BLaER1 treated with 17β-estradiol and CSF1 and Interleukin-3, amounts not matched to agents 10 nM and 100 nM (cell line): Measurements from ENCODE around the gene SIRPA.

Experiments
- H3K27ac ChIP-seq, 11 experiments: shearing (Covaris generic); formaldehyde crosslinking; 2 replicates each; pipeline ENCODE4 v1.8.1; 2022
- H3K27me3 ChIP-seq, 11 experiments: shearing (Covaris generic); formaldehyde crosslinking; 2 replicates each; pipeline ENCODE4 v1.8.1; 2022
- H3K36me3 ChIP-seq, 11 experiments: shearing (Covaris generic); formaldehyde crosslinking; 2 replicates each; pipeline ENCODE4 v1.8.1; 2022
- H3K4me1 ChIP-seq, 10 experiments: shearing (Covaris generic); formaldehyde crosslinking; 2 replicates each; pipeline ENCODE4 v1.8.1; 2022
- H3K4me2 ChIP-seq, 11 experiments: shearing (Covaris generic); formaldehyde crosslinking; 2 replicates each; pipeline ENCODE4 v1.8.1; 2022
- H3K4me3 ChIP-seq, 10 experiments: shearing (Covaris generic); formaldehyde crosslinking; 2 replicates each; pipeline ENCODE4 v1.8.1; 2022
- H3K9ac ChIP-seq, 11 experiments: shearing (Covaris generic); formaldehyde crosslinking; 2 replicates each; pipeline ENCODE4 v1.8.1; 2022
- H3K9me3 ChIP-seq, 11 experiments: shearing (Covaris generic); formaldehyde crosslinking; replicated peaks in 1 of 11; 2 replicates each; pipeline ENCODE4 v1.8.1; 2022
- H4K20me1 ChIP-seq, 11 experiments: shearing (Covaris generic); formaldehyde crosslinking; 2 replicates each; pipeline ENCODE4 v1.8.1; 2022
- Cebpa-rat ChIP-seq, 11 experiments: shearing (Covaris generic); IDR thresholded peaks; 2 replicates each; pipeline ENCODE4 v1.8.1; 2022

SIRPA gene

DNA sequence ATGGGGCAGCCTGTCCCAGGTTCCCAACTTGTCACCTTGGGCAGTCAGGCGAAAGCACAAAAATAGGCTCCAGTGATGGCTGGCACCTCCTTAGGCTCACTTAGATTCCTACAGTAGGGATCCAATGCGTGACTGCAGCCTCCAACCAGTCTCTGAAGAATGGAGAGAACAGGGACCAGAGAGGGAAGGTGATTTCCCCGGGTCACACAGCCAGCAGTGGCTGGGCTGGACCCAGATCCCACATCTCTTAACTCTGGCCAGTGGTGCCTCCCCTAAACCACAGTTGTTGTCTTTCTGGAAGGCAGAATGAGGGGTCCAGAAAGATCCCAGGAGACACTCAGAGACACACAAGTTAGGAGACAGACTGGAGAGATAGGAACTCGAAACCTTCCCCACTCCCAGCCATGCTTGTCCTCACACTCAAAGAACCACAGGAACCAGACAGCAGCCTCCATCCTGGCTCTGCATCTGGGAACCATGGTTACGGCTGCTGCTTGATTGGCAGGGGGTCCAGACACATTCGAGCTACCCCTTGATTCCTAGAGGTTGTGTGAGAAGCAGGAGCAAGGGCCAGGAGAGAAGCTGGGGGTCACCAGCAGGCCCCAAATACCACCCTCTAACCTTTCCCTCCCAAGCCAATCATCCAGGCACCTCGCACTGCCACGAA, 33.1 kb upstream of the SIRPA start:
- TF ChIP-seq Cebpa-rat (IDR thresholded peaks at IDR 0.05): no peak
- no peak overlapping the region for H3K4me3 ChIP-seq
- no peaks in the 10 kb centered on the region for H3K9me3 ChIP-seq
- no peaks in the 10 kb centered on the region for H3K36me3 ChIP-seq
- 0 out of 22 replicates have a peak, but pooled peaks cover 0 to 5% (median 0%) of the 10 kb centered on the region in 11 experiments for H3K27me3 ChIP-seq
- peak overlapping the region in 7 of 11 experiments; percentile 13 to 57 (median 32); a peak in 11 of 22 replicates for H3K27ac ChIP-seq
- no peaks in the 10 kb centered on the region for H4K20me1 ChIP-seq
- peaks cover 15 to 96% (median 77%) of the 10 kb centered on the region in 10 experiments for H3K4me1 ChIP-seq
- peak overlapping the region in 6 of 11 experiments; percentile 2 to 25 (median 16); a peak in 3 of 22 replicates for H3K9ac ChIP-seq
- H3K4me2 ChIP-seq: peak overlapping the region; percentile 10 to 90 (median 57); a peak in 19 of 22 replicates

DNA sequence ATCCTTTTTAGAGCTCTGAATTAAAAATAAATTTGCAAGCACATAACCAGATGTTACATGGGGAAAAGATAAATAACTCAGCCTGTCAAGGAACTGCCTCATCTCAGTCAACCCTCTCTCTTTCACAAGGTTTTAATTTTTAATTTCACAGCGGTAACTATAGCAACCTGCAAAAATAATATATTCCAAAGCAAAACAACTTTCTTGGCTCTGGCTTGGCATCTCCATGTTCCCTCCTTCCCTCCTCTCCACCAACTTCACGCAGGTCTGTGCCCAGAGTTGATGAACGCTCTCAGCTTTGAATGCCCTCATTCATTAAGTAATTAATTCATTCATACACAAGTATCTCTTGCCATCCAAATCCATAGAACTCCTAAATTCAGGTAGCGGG, 32.5 kb upstream of the SIRPA start:
- Histone ChIP-seq H3K27ac (peak overlapping the region in 4 of 11 experiments; percentile 25 to 57 (median 46); a peak in 6 of 22 replicates), H3K27me3 (0 out of 22 replicates have a peak, but pooled peaks cover 0 to 5% (median 0%) of the 10 kb centered on the region in 11 experiments), H3K9me3 (no peaks in the 10 kb centered on the region), H3K4me3 (no peak overlapping the region), H4K20me1 (no peaks in the 10 kb centered on the region), H3K9ac (no peak overlapping the region), H3K4me1 (peaks cover 15 to 96% (median 77%) of the 10 kb centered on the region in 10 experiments), H3K36me3 (no peaks in the 10 kb centered on the region), H3K4me2 (peak overlapping the region in 6 of 11 experiments; percentile 46 to 90 (median 60); a peak in 8 of 22 replicates)
- no peak for TF ChIP-seq Cebpa-rat (IDR thresholded peaks at IDR 0.05)

DNA sequence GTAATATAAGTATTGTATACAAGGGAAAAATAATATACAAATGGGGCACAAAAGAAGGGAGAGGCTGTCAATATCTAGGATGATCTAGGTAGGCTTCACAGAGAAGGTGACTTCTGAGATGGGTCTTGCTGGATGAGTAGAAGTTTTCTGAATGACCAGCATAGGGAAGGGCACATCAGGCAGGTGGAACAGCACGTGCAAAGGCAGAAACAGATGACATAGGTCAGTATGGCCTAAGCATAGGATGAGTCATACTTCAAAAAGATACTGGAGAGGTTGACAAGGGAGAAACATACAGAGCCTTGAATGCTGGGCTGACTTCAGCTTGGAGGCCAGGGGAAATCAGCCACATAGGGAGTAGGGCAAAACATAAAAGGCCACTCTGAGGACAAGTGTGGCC, 31.9 kb upstream of the SIRPA start:
- H3K4me1 ChIP-seq: peaks cover 18 to 96% (median 77%) of the 10 kb centered on the region in 10 experiments
- no peak for TF ChIP-seq Cebpa-rat (IDR thresholded peaks at IDR 0.05)

DNA sequence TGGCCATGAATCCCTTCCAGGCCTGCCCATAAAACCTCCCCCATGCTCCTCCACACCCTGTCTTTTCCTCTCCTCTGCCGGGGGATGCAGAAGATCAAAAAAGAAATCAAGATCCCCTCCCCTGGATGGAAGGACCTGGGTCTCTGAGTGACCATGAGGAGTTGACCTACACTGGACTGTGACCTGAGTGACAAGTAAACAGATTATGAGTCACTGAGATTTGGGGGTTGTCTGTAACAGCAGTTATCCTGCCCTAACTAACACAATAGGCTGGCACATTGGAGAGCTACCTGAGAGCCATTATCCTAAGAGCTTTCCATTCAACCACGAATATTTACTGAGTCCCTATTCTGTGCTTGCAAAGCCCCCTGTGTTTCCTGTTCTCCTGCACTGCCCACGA, 28.4 kb upstream of the SIRPA start:
- TF ChIP-seq Cebpa-rat (IDR thresholded peaks at IDR 0.05): no peak
- Histone ChIP-seq H3K27me3 (0 out of 22 replicates have a peak, but pooled peaks cover 0 to 5% (median 0%) of the 10 kb centered on the region in 11 experiments), H3K4me1 (peaks cover 47 to 96% (median 81%) of the 10 kb centered on the region in 10 experiments), H3K27ac (peak overlapping the region in 8 of 11 experiments; percentile 71 to 92 (median 82); a peak in 16 of 22 replicates), H4K20me1 (no peaks in the 10 kb centered on the region), H3K4me3 (0 out of 20 replicates have a peak overlapping the region, but pooled peaks of 2 of the 10 experiments have one; percentile 3 to 9), H3K9me3 (no peaks in the 10 kb centered on the region), H3K4me2 (peak overlapping the region; percentile 44 to 92 (median 85)), H3K9ac (peak overlapping the region in 8 of 11 experiments; percentile 45 to 78 (median 64); a peak in 16 of 22 replicates), H3K36me3 (no peaks in the 10 kb centered on the region)

More for the DNA sequence above, 31.9 kb upstream of the SIRPA start:
- Histone ChIP-seq H3K36me3 (no peaks in the 10 kb centered on the region), H3K4me3 (no peak overlapping the region), H3K4me2 (peak overlapping the region in 10 of 11 experiments; percentile 35 to 79 (median 68); a peak in 19 of 22 replicates), H3K27ac (peak overlapping the region in 4 of 11 experiments; percentile 21 to 55 (median 32); a peak in 7 of 22 replicates), H4K20me1 (no peaks in the 10 kb centered on the region), H3K9me3 (no peaks in the 10 kb centered on the region), H3K27me3 (0 out of 22 replicates have a peak, but pooled peaks cover 0 to 5% (median 0%) of the 10 kb centered on the region in 11 experiments), H3K9ac (peak overlapping the region in 1 of 11 experiments; percentile 30; a peak in 1 of 22 replicates)

DNA sequence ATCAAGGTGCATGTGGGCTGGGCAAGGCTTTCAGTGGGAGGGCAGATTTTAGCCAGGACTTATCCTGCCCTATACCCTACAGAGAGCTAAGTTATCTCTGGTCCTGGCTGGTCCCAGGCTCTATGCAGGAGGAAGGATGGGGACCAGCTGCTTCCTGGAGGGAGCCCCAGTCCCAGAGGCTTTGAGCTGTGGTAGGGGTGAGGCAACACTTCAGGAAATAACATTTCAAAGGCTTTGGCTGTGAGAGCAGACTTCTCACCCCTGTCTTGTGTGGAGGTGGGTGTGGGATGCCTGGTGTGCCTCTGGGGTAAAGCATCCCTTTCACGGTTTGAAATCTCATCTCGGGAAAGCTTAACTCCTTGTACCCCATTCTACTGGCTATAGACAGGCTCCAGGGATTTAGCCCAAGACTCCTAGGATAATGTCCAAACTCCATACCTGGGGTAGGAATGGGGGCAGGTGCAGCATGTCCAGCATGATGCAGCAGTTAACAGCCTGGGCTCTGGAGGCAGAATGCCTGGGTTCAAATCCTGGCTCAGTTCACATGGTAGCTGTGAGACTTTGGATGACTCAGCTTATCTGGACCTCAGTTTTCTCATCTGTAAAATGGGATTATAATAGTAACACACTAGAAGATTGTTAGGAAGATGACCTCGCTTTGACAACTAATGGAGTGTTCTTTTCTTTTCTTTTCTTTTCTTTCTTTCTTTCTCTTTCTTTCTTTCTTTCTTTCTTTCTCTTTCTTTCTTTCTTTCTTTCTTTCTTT, 27.5 kb upstream of the SIRPA start:
- TF ChIP-seq Cebpa-rat (IDR thresholded peaks at IDR 0.05): peak in 8 of 11 experiments; percentile 58 to 95 (median 90); a peak in 15 of 22 replicates
- no peaks in the 10 kb centered on the region for H3K27me3 ChIP-seq
- peak overlapping the region in 8 of 11 experiments; percentile 45 to 78 (median 64); a peak in 17 of 22 replicates for H3K9ac ChIP-seq

DNA sequence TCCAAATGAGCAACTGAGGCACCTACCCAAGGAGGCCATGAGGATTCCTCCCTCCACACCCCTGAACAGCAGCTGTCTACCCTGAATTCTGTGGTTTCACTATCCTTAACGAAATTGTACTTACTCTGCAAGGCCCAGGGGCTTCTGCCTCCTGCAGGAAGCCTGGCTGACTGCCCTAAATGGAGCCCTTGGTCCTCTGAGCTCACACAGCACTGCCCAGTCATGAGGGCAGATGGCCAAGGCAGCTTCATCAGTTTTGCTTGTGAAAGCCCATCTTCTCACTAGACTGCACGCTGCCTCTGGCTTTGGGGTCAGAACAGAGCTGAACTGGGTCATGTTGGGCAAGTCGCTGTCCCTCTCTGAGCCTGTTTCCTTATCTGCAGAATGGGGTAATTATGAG, 26.4 kb upstream of the SIRPA start:
- no peak for TF ChIP-seq Cebpa-rat (IDR thresholded peaks at IDR 0.05)
- Histone ChIP-seq H3K4me3 (no peak overlapping the region), H3K4me2 (peak overlapping the region; percentile 44 to 92 (median 85)), H3K9ac (peak overlapping the region in 6 of 11 experiments; percentile 8 to 78 (median 64); a peak in 6 of 22 replicates), H3K9me3 (peaks cover 0 to 10% (median 0%) of the 10 kb centered on the region in 11 experiments; a peak in 7 of 22 replicates), H3K27ac (peak overlapping the region in 8 of 11 experiments; percentile 64 to 92 (median 82); a peak in 16 of 22 replicates), H4K20me1 (no peaks in the 10 kb centered on the region), H3K36me3 (no peaks in the 10 kb centered on the region), H3K27me3 (no peaks in the 10 kb centered on the region), H3K4me1 (peaks cover 47 to 96% (median 84%) of the 10 kb centered on the region in 10 experiments)

More for the DNA sequence above, 27.5 kb upstream of the SIRPA start:
- peak overlapping the region in 4 of 10 experiments; percentile 3 to 40 (median 20); a peak in 5 of 20 replicates for H3K4me3 ChIP-seq
- H4K20me1 ChIP-seq: no peaks in the 10 kb centered on the region
- H3K4me1 ChIP-seq: peaks cover 47 to 96% (median 81%) of the 10 kb centered on the region in 10 experiments
- no peaks in the 10 kb centered on the region for H3K36me3 ChIP-seq
- H3K4me2 ChIP-seq: peak overlapping the region; percentile 44 to 92 (median 85)
- H3K9me3 ChIP-seq: peaks cover 0 to 6% (median 0%) of the 10 kb centered on the region in 11 experiments; a peak in 7 of 22 replicates
- peak overlapping the region in 9 of 11 experiments; percentile 32 to 92 (median 81); a peak in 17 of 22 replicates for H3K27ac ChIP-seq

DNA sequence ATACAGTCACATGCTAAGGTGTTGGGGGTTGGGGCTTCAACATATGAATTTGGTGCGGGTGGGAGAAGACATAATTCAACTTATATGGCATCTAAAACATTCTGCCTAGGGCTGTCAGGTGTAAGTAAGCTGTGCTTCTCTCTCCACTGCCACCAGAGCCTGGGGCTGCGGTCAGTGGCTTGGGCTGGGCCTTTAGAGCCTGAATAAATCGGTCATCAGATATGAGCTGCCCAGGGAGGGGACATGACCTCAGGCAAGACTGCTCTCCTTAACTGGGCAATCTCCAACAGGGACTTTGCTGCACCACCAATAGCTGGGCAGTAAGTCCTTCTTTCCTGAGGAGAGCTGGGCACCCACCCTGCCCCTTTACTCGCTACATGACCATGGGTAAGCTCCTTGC, 24.9 kb upstream of the SIRPA start:
- no peak for TF ChIP-seq Cebpa-rat (IDR thresholded peaks at IDR 0.05)
- Histone ChIP-seq H3K36me3 (no peaks in the 10 kb centered on the region), H4K20me1 (no peaks in the 10 kb centered on the region), H3K9ac (peak overlapping the region in 9 of 11 experiments; percentile 33 to 74 (median 55); a peak in 18 of 22 replicates), H3K27ac (peak overlapping the region in 10 of 11 experiments; percentile 18 to 92 (median 80); a peak in 20 of 22 replicates), H3K4me3 (no peak overlapping the region), H3K27me3 (no peaks in the 10 kb centered on the region), H3K4me2 (peak overlapping the region; percentile 48 to 92 (median 85)), H3K9me3 (peaks cover 0 to 10% (median 0%) of the 10 kb centered on the region in 11 experiments; a peak in 7 of 22 replicates), H3K4me1 (peaks cover 47 to 95% (median 88%) of the 10 kb centered on the region in 10 experiments)
